ENCODE results near the gene SAXO2. TPM values are rescaled to one million over a fixed set of nuclear protein-coding genes. Genes with fewer than 3 reads are reported as not detected.
"Not testable (repeated sequence)": the region's sequence is repeated elsewhere in the genome, so short reads cannot be mapped to it uniquely, and the experiment has no call there.

SAXO2 gene
- total RNA-seq, 1 donor from 2014 or later = not detected

GRCh38 chr15:82311321-82311720, 48.7 kb downstream of the SAXO2 start:
- H3K4me1 Mint-ChIP-seq (ENCODE audit: low read depth); DNase-seq (ENCODE audit: low spot score); H3K4me3 Mint-ChIP-seq (ENCODE audit: low read depth); intact Hi-C loops (cut with micrococcal nuclease); H3K9me3 Mint-ChIP-seq; H3K27ac Mint-ChIP-seq; H3K36me3 Mint-ChIP-seq (ENCODE audit: low read depth): not testable (repeated sequence)
- H3K27me3 Mint-ChIP-seq (ENCODE audit: low read depth) = peaks cover 18% of the 10 kb centered on the region

GRCh38 chr15:82312586-82313349, 50.1 kb downstream of the SAXO2 start:
- Mint-ChIP-seq H3K4me3 (ENCODE audit: low read depth) (no peak overlapping the region), H3K9me3 (peaks cover 3% of the 10 kb centered on the region), H3K27me3 (ENCODE audit: low read depth) (peaks cover 18% of the 10 kb centered on the region), H3K27ac (no peak overlapping the region), H3K4me1 (ENCODE audit: low read depth) (no peaks in the 10 kb centered on the region), H3K36me3 (ENCODE audit: low read depth) (no peaks in the 10 kb centered on the region)
- DNase-seq (ENCODE audit: low spot score) = no peak
- intact Hi-C loops (cut with micrococcal nuclease) = no loop called here

GRCh38 chr15:82313446-82313845, 50.8 kb downstream of the SAXO2 start:
- H3K4me3 Mint-ChIP-seq (ENCODE audit: low read depth) = no peak overlapping the region
- no peak overlapping the region for H3K27ac Mint-ChIP-seq
- H3K36me3 Mint-ChIP-seq (ENCODE audit: low read depth) = no peaks in the 10 kb centered on the region
- no peak for DNase-seq (ENCODE audit: low spot score)
- H3K9me3 Mint-ChIP-seq = peaks cover 3% of the 10 kb centered on the region
- intact Hi-C loops (cut with micrococcal nuclease) = no loop called here
- no peaks in the 10 kb centered on the region for H3K4me1 Mint-ChIP-seq (ENCODE audit: low read depth)
- H3K27me3 Mint-ChIP-seq (ENCODE audit: low read depth) = peaks cover 18% of the 10 kb centered on the region

GRCh38 chr15:82313951-82314768, 51.5 kb downstream of the SAXO2 start:
- H3K4me1 Mint-ChIP-seq (ENCODE audit: low read depth); H3K36me3 Mint-ChIP-seq (ENCODE audit: low read depth); H3K27ac Mint-ChIP-seq; H3K9me3 Mint-ChIP-seq; H3K4me3 Mint-ChIP-seq (ENCODE audit: low read depth); DNase-seq (ENCODE audit: low spot score); intact Hi-C loops (cut with micrococcal nuclease): not testable (repeated sequence)
- peaks cover 12% of the 10 kb centered on the region for H3K27me3 Mint-ChIP-seq (ENCODE audit: low read depth)

- intact Hi-C loops (cut with micrococcal nuclease) = no loop called here
- Mint-ChIP-seq H3K4me1 (ENCODE audit: low read depth) (no peaks in the 10 kb centered on the region), H3K36me3 (ENCODE audit: low read depth) (no peaks in the 10 kb centered on the region), H3K27me3 (ENCODE audit: low read depth) (peaks cover 9% of the 10 kb centered on the region), H3K9me3 (peaks cover 3% of the 10 kb centered on the region), H3K4me3 (ENCODE audit: low read depth) (no peak overlapping the region), H3K27ac (no peak overlapping the region)
- DNase-seq (ENCODE audit: low spot score) = no peak
These were observed 52.3 kb downstream of the SAXO2 start for GRCh38 chr15:82314769-82315518.

GRCh38 chr15:82315519-82316246, 53.1 kb downstream of the SAXO2 start:
- Mint-ChIP-seq H3K36me3 (ENCODE audit: low read depth) (no peaks in the 10 kb centered on the region), H3K4me3 (ENCODE audit: low read depth) (no peak overlapping the region), H3K4me1 (ENCODE audit: low read depth) (no peaks in the 10 kb centered on the region), H3K27ac (no peak overlapping the region), H3K27me3 (ENCODE audit: low read depth) (peaks cover 6% of the 10 kb centered on the region), H3K9me3 (peaks cover under 1% of the 10 kb centered on the region)
- no peak for DNase-seq (ENCODE audit: low spot score)
- intact Hi-C loops (cut with micrococcal nuclease) = no loop called here

- H3K27ac Mint-ChIP-seq; H3K9me3 Mint-ChIP-seq; intact Hi-C loops (cut with micrococcal nuclease); H3K36me3 Mint-ChIP-seq (ENCODE audit: low read depth); H3K4me1 Mint-ChIP-seq (ENCODE audit: low read depth); DNase-seq (ENCODE audit: low spot score); H3K27me3 Mint-ChIP-seq (ENCODE audit: low read depth); H3K4me3 Mint-ChIP-seq (ENCODE audit: low read depth): not testable (repeated sequence)
These were observed 53.9 kb downstream of the SAXO2 start for GRCh38 chr15:82316247-82317090.

- no peaks in the 10 kb centered on the region for H3K36me3 Mint-ChIP-seq (ENCODE audit: low read depth)
- H3K27me3 Mint-ChIP-seq (ENCODE audit: low read depth) = no peaks in the 10 kb centered on the region
- no peak overlapping the region for H3K4me3 Mint-ChIP-seq (ENCODE audit: low read depth)
- no peaks in the 10 kb centered on the region for H3K9me3 Mint-ChIP-seq
- no peaks in the 10 kb centered on the region for H3K4me1 Mint-ChIP-seq (ENCODE audit: low read depth)
- H3K27ac Mint-ChIP-seq = no peak overlapping the region
- no peak for DNase-seq (ENCODE audit: low spot score)
- intact Hi-C loops (cut with micrococcal nuclease) = no loop called here
These were observed 54.5 kb downstream of the SAXO2 start for GRCh38 chr15:82317091-82317489.

- DNase-seq (ENCODE audit: low spot score); intact Hi-C loops (cut with micrococcal nuclease); H3K27ac Mint-ChIP-seq; H3K36me3 Mint-ChIP-seq (ENCODE audit: low read depth); H3K4me1 Mint-ChIP-seq (ENCODE audit: low read depth); H3K27me3 Mint-ChIP-seq (ENCODE audit: low read depth); H3K9me3 Mint-ChIP-seq; H3K4me3 Mint-ChIP-seq (ENCODE audit: low read depth): not testable (repeated sequence)
These were observed 54.9 kb downstream of the SAXO2 start for GRCh38 chr15:82317516-82317915.

- H3K4me3 Mint-ChIP-seq (ENCODE audit: low read depth); DNase-seq (ENCODE audit: low spot score); intact Hi-C loops (cut with micrococcal nuclease); H3K9me3 Mint-ChIP-seq; H3K27ac Mint-ChIP-seq; H3K36me3 Mint-ChIP-seq (ENCODE audit: low read depth); H3K27me3 Mint-ChIP-seq (ENCODE audit: low read depth); H3K4me1 Mint-ChIP-seq (ENCODE audit: low read depth): not testable (repeated sequence)
These were observed 55.7 kb downstream of the SAXO2 start for GRCh38 chr15:82318281-82318680.

- H3K4me1 Mint-ChIP-seq (ENCODE audit: low read depth); H3K27me3 Mint-ChIP-seq (ENCODE audit: low read depth); H3K36me3 Mint-ChIP-seq (ENCODE audit: low read depth); H3K27ac Mint-ChIP-seq; H3K4me3 Mint-ChIP-seq (ENCODE audit: low read depth); H3K9me3 Mint-ChIP-seq; DNase-seq (ENCODE audit: low spot score); intact Hi-C loops (cut with micrococcal nuclease): not testable (repeated sequence)
These were observed 57.1 kb downstream of the SAXO2 start for GRCh38 chr15:82319522-82320278.
